NOMO-1 treated with DMSO at 0.1 percent for 48 hours (cell line): ENCODE data around the gene MYCBP2.

Experiments used
- DNase-seq: peaks from one replicate; lab custom pipeline; 2025; ENCODE audit not compliant: unreplicated experiment; lab: John Stamatoyannopoulos, UW

Gene MYCBP2

GRCh38 chr13:77000475-77000874 is 326.4 kb downstream of the MYCBP2 start:
- peak; percentile 36 for DNase-seq
